ENCODE results near the gene HMGB2.

The HMGB2 gene

DNA sequence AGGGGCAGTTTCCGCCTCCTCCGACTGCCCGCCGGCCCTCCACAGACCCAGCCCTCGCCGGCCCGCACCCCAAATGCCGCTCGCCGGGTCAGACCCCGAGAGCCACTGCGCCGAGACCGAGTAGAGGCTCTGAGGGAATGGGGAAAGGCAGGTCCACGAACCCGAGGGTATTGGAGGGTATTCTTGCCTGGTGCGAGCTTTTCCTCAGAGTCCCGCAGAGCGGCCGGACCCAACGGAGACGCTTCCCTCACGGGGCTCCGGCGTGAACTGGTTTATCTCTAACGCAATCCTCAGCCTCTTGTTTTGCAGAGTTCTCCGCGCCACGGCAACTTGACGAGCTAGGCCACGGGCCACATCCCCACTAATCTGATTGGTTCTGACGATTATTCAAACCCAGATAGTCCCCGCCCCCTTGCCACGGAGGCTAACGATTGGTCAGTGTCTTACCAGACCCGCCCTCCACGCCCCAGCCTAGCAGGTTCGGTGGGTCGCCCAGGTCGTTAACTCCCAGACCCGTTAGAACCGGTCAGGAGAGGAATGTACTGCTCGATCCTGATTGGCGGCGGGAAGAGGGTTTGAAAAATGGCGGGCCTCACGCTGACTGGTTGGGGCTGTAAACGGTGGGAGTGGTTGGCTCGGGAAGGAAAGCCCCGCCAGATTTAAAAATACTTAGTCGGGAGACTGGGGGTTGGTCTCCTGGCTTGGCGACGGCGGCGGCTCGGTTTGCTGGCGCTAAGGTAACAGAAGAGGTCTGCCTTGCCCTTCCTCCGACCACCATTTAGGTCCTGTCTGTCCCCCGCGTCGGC lies at the start of gene HMGB2:
TSS of gene HMGB2 (minus strand) at position 274 of the 806 bp plus-strand sequence. CDS start 709 bp downstream, outside the sequence.
- DNase-seq (ENCODE audit: low read depth in 2 of 2) = peak; percentile 99

- DNase-seq (ENCODE audit: low read depth in 2 of 2) = no peak
Observed at GRCh38 chr4:173382349-173382748, 48.2 kb upstream of the HMGB2 start.

DNA sequence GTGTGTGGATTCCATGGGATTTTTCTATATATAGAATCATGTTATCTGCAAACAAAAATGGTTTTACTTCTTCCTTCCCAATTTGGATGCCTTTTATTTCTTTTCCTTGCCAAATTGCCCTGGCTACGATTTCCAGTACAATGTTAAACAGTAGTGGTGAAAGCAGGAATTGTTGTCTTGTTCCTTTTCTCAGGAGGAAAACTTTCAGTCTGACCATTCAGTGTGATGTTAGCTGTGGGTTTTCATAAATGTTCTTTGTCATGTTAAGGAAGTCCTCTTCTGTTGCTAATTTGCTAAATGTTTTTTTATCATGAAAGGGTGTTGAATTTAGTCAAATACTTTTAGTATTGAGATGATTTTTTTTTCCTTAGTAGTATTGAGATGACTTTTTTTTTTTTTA lies 47.5 kb upstream of the HMGB2 start:
- DNase-seq (ENCODE audit: low read depth in 2 of 2) = no peak

GRCh38 chr4:173380987-173381386 lies 46.8 kb upstream of the HMGB2 start:
- DNase-seq (ENCODE audit: low read depth in 2 of 2) = no peak

DNA sequence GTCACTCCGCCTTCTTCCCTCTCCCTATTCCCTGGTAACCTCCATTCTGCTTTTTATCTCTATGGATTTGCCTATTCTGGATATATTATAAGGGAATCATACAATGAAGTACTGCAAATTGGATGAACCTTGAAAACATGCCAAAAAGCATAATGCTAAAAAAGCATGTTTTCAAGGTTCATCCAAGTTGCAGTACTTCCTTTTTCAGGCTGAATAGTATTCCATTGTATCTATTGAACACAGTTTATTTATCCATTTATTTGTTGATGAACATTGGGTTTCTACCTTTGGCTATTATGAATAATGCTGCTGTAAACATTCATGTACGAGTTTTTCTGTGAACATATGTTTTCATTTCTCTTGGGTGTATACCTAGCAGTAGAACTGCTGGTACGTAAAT lies 45.8 kb upstream of the HMGB2 start:
- no peak for DNase-seq (ENCODE audit: low read depth in 2 of 2)

GRCh38 chr4:173374588-173374987 lies 40.4 kb upstream of the HMGB2 start:
- DNase-seq (ENCODE audit: low read depth in 2 of 2) = no peak

GRCh38 chr4:173371292-173372192 lies 37.4 kb upstream of the HMGB2 start:
- DNase-seq (ENCODE audit: low read depth in 2 of 2) = peak; percentile 43 to 45

DNA sequence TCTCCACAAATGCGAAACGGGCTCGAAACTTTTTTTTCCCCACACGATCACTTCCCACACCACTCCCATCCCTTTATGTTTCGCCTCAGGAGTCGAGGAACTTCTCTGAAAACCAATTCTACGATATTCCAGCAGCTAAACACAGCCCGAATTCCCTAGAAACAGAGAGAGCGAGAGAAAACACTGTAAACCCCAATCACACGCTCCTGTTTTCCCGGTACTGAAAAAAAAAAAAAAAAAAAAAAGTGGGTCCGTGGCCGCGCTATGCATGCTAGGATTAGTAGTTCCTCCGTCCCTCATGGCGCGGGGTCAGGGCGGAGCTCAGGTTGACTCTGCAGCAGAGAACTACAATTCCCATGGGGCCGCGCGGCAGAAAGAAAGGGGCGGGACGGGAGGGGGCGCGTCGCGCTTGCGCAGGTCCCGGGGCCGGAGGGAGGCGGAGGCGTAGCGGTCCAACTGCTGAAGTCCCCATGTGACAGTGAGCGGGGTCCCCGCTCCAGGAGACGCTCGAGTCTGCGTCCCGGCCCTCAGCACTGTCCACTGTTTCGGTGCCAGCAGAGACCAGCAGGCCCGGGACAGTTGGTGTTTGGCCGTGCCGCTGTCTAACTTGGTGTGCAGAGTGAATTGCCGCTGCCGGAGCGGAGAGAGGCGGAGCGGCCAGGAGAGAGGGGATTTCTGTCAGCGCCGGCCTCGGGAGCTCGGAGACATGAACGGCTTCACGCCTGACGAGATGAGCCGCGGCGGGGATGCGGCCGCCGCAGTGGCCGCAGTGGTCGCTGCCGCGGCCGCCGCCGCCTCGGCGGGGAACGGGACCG lies 36.5 kb upstream of the HMGB2 start, which contains the start of gene SAP30:
TSS of gene SAP30 (plus strand) at position 478 of the 815 bp plus-strand sequence. CDS start at position 707, 229 bp downstream.
- DNase-seq (ENCODE audit: low read depth in 2 of 2) = peak; percentile 98

DNA sequence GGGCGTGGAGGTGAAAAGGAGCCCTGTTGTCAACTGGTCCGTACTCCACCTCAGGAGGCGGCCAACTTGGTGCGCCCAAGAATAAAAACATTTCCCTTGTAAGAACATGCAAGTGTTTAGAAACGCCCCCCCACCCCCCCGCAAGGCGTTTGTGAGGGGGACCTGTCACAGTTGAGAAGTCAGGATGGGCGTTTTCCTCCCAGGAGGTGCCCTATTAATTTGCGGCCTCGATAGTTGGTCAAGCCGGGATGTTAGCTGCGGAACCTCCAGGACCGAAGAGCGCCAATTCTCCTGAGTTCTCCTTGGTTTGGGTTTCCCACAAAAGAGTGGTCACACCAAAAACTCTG lies 35.9 kb upstream of the HMGB2 start:
- no peak for DNase-seq (ENCODE audit: low read depth in 2 of 2)

GRCh38 chr4:173367946-173368345 lies 33.8 kb upstream of the HMGB2 start:
- no peak for DNase-seq (ENCODE audit: low read depth in 2 of 2)

GRCh38 chr4:173367285-173367684 lies 33.1 kb upstream of the HMGB2 start:
- no peak for DNase-seq (ENCODE audit: low read depth in 2 of 2)

GRCh38 chr4:173365359-173365996 lies 31.3 kb upstream of the HMGB2 start:
- no peak for DNase-seq (ENCODE audit: low read depth in 2 of 2)

DNA sequence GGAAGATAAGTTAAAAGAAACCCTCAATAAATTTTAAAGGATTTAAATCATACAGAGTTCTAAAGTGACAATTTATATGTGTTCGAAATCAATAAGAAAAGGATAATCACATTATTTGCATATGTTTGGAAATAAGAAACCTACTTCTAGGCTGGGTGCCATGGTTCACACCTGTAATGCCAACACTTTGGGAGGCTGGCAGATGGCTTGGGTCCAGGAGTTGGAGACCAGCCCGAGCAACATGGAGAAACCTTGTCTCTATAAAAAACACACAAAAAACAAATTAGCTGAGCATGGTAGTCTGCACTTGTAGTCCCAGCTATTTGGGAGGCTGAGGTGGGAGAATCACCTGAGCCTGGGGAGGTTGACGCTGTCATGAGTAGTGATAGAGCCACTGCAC lies 28.5 kb upstream of the HMGB2 start:
- DNase-seq (ENCODE audit: low read depth in 2 of 2) = no peak

DNA sequence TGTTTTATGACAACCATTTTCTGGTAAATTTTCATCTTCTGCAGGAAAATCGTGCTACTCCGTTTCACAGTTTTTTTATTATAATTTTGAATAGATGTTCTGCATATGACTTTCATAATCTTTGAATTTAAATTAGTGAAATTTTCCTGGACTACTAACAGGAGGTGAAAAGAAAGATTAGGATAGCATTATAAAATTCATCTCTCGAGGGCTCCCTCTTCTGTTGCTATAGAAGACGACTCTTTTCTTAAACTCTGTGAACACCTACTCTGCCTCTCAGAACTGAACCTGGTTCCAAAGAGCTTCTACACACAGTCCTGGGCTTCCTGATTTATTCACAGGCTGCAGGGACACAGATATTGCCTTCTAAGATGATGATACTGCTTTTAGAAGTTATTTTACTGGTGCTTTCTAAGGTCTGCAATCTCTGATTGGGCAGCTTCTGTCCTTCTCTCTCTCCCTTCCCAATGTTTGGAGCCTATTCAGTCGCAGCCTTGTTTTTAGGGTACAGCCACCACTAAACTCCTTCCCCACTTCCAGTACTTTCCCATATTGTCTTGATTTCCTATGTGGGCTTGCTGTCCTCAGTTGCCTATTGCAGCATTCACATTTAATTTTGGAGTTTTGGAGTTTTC lies 26.5 kb upstream of the HMGB2 start:
- no peak for DNase-seq (ENCODE audit: low read depth in 2 of 2)

DNA sequence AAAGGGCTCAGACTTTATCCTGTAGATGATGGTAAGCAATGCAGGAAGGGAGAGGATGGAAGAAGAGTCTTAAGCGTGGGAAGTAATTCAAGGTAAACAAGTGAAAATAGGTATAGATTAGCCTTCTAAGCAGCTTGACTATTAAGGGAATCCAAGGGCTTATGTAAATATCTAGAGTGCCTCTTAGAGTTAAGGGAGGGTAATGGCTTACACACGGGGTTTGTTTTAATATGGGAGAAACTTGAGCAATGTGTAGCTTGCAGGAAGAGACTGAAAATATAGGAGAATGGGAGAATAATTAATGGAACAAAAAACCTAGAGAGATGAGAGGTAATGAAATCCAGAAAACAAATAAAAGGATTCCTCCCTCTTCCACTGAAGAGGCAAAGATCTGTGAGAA lies 23.8 kb upstream of the HMGB2 start:
- DNase-seq (ENCODE audit: low read depth in 2 of 2) = no peak

GRCh38 chr4:173347467-173347866 lies 13.3 kb upstream of the HMGB2 start:
- DNase-seq (ENCODE audit: low read depth in 2 of 2) = no peak

GRCh38 chr4:173346074-173346473 lies 11.9 kb upstream of the HMGB2 start:
- peak; percentile 78 for DNase-seq (ENCODE audit: low read depth in 2 of 2)

- DNase-seq (ENCODE audit: low read depth in 2 of 2) = no peak
Observed at GRCh38 chr4:173345648-173346047, 11.5 kb upstream of the HMGB2 start.

DNA sequence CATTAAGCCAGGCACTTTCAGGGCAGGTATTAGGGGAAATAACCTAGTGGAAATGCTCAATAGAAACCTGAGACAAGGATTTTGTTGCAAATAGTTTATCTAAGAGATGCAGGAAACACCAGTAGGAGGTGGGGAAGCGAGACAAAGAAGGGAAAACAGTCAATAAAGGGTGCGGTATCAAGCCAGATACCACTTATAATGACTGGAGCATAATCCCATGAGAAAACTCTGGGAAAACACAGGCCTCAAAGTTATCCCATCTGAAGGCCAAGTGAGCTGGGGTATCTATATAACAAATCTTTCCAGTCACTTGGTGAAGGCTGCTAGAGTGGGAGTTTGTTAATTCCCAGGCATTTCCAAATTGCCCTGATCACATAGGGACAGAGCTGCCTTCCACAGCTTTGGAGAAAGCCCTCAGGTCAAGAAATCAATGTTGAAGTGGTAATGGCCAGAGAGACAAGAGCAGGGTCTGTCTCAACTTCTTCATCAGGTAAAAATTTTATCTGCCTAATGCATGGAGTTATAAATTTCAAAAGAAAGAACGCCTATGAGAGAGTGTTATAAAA lies 9.8 kb upstream of the HMGB2 start:
- no peak for DNase-seq (ENCODE audit: low read depth in 2 of 2)

DNA sequence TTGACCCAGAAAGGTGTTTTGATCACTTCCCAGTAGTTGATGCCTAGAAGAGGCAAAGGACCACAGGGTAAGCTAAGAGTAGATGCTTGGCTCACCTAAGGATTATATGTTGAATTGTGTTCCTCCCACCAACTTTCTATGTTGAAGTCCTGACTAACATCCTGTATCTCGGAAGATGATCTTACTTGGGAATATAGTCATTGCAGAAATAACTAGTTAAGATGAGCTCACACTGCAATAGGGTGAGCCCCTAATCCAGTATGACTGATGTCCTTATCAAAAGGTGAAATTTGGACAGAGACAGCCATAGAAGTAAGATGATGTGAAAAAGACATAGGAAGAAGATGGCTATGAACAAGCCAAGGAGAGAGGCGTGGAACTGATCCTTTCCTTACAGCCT lies 3.3 kb upstream of the HMGB2 start:
- DNase-seq (ENCODE audit: low read depth in 2 of 2) = no peak

All from fibroblast of skin of left quadriceps (primary cell).